HG03039 (cell line): ENCODE measurements around the gene TTLL13.

ENCODE experiments used
- ATAC-seq: cut with Tn5 transposase; IDR thresholded peaks from one replicate; pipeline ENCODE4 v1.9.1; 2021; ENCODE audit warnings: mild to moderate bottlenecking, moderate library complexity; ENCODE audit not compliant: unreplicated experiment

TTLL13 gene

GRCh38 chr15:90307661-90308060, 58.3 kb downstream of the TTLL13 start:
- no peak for ATAC-seq

- no peak for ATAC-seq
Observed at GRCh38 chr15:90309020-90309419, 59.7 kb downstream of the TTLL13 start.
